H1 (cell line): ENCODE data around the gene LRRC63. TPM values are rescaled to one million over a fixed set of nuclear protein-coding genes. Genes with fewer than 3 reads are reported as not detected.
"Not testable (repeated sequence)": the region's sequence is repeated elsewhere in the genome, so short reads cannot be mapped to it uniquely, and the experiment has no call there.

Experiments used
- CTCF ChIA-PET: fragments of 300-600 bp; sonication (Branson Sonifier 250); formaldehyde crosslinking; loops from one replicate; lab custom pipeline; 2021; ENCODE audit not compliant: partially characterized antibody; lab: Charles Lee
- POLR2A ChIA-PET: fragments of 300-600 bp; sonication (Branson Sonifier 250); formaldehyde crosslinking; loops from one replicate; lab custom pipeline; 2021; ENCODE audit warnings: inconsistent platforms; ENCODE audit not compliant: partially characterized antibody; lab: Charles Lee
- DNase-seq, 2 experiments: peaks; one replicate each; pipeline versions ENCODE4 v3.0.0 to v3.0.0-alpha.2; 2010 to 2022; ENCODE audit warnings: low spot score in 2 of 2, low read depth in 1 of 2, mixed read lengths in 1 of 2
- FAIRE-seq: peaks from 2 replicates; lab custom pipeline; 2011; peaks lifted over from hg19 to GRCh38; lab: Jason Lieb, UNC
- H2AFZ ChIP-seq: 2 replicates; pipeline ENCODE4 v1.8.1; 2012; ENCODE audit warnings: low read length, inconsistent platforms
- H2AK5ac ChIP-seq: 2 replicates; pipeline ENCODE4 v1.6.1; 2013; ENCODE audit warnings: low read depth, low read length
- H2BK120ac ChIP-seq: replicated peaks from 2 replicates; pipeline ENCODE3; 2013; ENCODE audit warnings: low read depth, low read length, inconsistent platforms
- H2BK12ac ChIP-seq: 2 replicates; pipeline ENCODE4 v1.6.1; 2013; ENCODE audit warnings: low read depth, low read length
- H2BK15ac ChIP-seq: 2 replicates; pipeline ENCODE4 v1.6.1; 2013; ENCODE audit warnings: low read length
- H2BK20ac ChIP-seq: 2 replicates; pipeline ENCODE4 v1.6.1; 2013; ENCODE audit warnings: low read length
- H2BK5ac ChIP-seq: 2 replicates; pipeline ENCODE4 v1.6.1; 2013; ENCODE audit warnings: low read depth, low read length
- H3K14ac ChIP-seq: 2 replicates; pipeline ENCODE4 v1.6.1; 2013; ENCODE audit warnings: inconsistent platforms; ENCODE audit not compliant: insufficient read length
- H3K18ac ChIP-seq: 2 replicates; pipeline ENCODE4 v1.6.1; 2013; ENCODE audit warnings: low read length; ENCODE audit errors: extremely low read depth
- H3K23ac ChIP-seq: 2 replicates; pipeline ENCODE4 v1.6.1; 2013; ENCODE audit warnings: inconsistent platforms; ENCODE audit not compliant: insufficient read length
- H3K23me2 ChIP-seq: 2 replicates; pipeline ENCODE4 v1.6.1; 2013; ENCODE audit warnings: low read depth, low read length
- H3K27ac ChIP-seq: 2 replicates; pipeline ENCODE4 v1.6.1; 2011; ENCODE audit warnings: low read depth, low read length, inconsistent platforms
- H3K27me3 ChIP-seq, 4 experiments: replicated peaks in 1 of 4; 1 replicate in 1 of 4; 2 replicates in 3 of 4; pipeline versions ENCODE4 v1.6.1 to v1.8.1; 2011 to 2013; ENCODE audit warnings: low read length in 3 of 4, mild to moderate bottlenecking in 3 of 4, inconsistent platforms in 2 of 4, mixed read lengths in 2 of 4, moderate library complexity in 1 of 4; ENCODE audit not compliant: control insufficient read depth in 3 of 4, insufficient read depth in 3 of 4; ENCODE audit errors: extremely low read depth in 1 of 4
- H3K36me3 ChIP-seq, 4 experiments: 2 replicates each; pipeline versions ENCODE4 v1.6.1 to v1.8.1; 2011 to 2013; ENCODE audit warnings: mild to moderate bottlenecking in 4 of 4, low read length in 3 of 4, moderate library complexity in 2 of 4, control low read depth in 1 of 4, inconsistent platforms in 1 of 4; ENCODE audit not compliant: insufficient read depth in 4 of 4, control insufficient read depth in 2 of 4
- H3K4ac ChIP-seq: replicated peaks from 2 replicates; pipeline ENCODE3; 2013; ENCODE audit warnings: low read length, low read depth, mixed read lengths, inconsistent platforms; ENCODE audit not compliant: insufficient read length
- H3K4me1 ChIP-seq, 4 experiments: replicated peaks in 1 of 4; 1 replicate in 1 of 4; 2 replicates in 3 of 4; pipeline versions ENCODE4 v1.6.1 to v1.8.1; 2011 to 2013; ENCODE audit warnings: low read length in 3 of 4, inconsistent platforms in 2 of 4, mixed read lengths in 1 of 4; ENCODE audit not compliant: insufficient read depth in 4 of 4, control insufficient read depth in 3 of 4
- H3K4me2 ChIP-seq, 2 experiments: 2 replicates each; pipeline versions ENCODE4 v1.6.1 to v1.8.1; 2011 to 2013; ENCODE audit warnings: low read depth in 2 of 2, low read length in 2 of 2, control low read depth in 1 of 2, inconsistent platforms in 1 of 2, mild to moderate bottlenecking in 1 of 2; ENCODE audit not compliant: insufficient read depth in 1 of 2
- H3K4me3 ChIP-seq, 4 experiments: fragments of 200-600, 300-600 bp in 1 of 4; sonication (generic), shearing (Covaris generic), sonication (Bioruptor Twin) in 1 of 4; 2 replicates each; pipeline versions ENCODE4 v1.5.1 to v1.8.1; 2011 to 2016; ENCODE audit warnings: low read length in 4 of 4, low read depth in 3 of 4, control low read depth in 2 of 4, inconsistent platforms in 2 of 4, mild to moderate bottlenecking in 2 of 4, mixed read lengths in 1 of 4, moderate library complexity in 1 of 4; ENCODE audit not compliant: insufficient read depth in 2 of 4; ENCODE audit errors: extremely low read depth in 1 of 4
- H3K56ac ChIP-seq: replicated peaks from 2 replicates; pipeline ENCODE3; 2013; ENCODE audit warnings: low read depth, mild to moderate bottlenecking, mixed read lengths, low read length, inconsistent platforms; ENCODE audit not compliant: insufficient read length
- H3K79me1 ChIP-seq: 2 replicates; pipeline ENCODE4 v1.6.1; 2013; ENCODE audit warnings: low read depth, low read length, control low read depth
- H3K79me2 ChIP-seq, 2 experiments: 2 replicates each; pipeline versions ENCODE4 v1.6.1 to v1.8.1; 2012 to 2013; ENCODE audit warnings: low read length in 2 of 2, mild to moderate bottlenecking in 2 of 2, inconsistent platforms in 1 of 2; ENCODE audit not compliant: insufficient read depth in 2 of 2, control insufficient read depth in 1 of 2
- H3K9ac ChIP-seq, 4 experiments: replicated peaks in 1 of 4; 1 replicate in 1 of 4; 2 replicates in 3 of 4; pipeline versions ENCODE4 v1.6.1 to v1.8.1; 2011 to 2013; ENCODE audit warnings: low read depth in 3 of 4, low read length in 3 of 4, control low read depth in 2 of 4, mild to moderate bottlenecking in 2 of 4, moderate library complexity in 2 of 4, inconsistent platforms in 1 of 4; ENCODE audit errors: extremely low read depth in 1 of 4
- H3K9me3 ChIP-seq, 2 experiments: 2 replicates each; pipeline versions ENCODE4 v1.6.1 to v1.8.1; 2012 to 2013; ENCODE audit warnings: mild to moderate bottlenecking in 2 of 2, moderate library complexity in 2 of 2, control low read depth in 1 of 2, inconsistent platforms in 1 of 2, low read depth in 1 of 2, low read length in 1 of 2, mixed read lengths in 1 of 2; ENCODE audit not compliant: insufficient read depth in 2 of 2
- H4K20me1 ChIP-seq, 2 experiments: replicated peaks in 1 of 2; 2 replicates each; pipeline versions ENCODE3 to v1.8.1; 2011 to 2013; ENCODE audit warnings: inconsistent platforms in 2 of 2, low read length in 2 of 2, mild to moderate bottlenecking in 1 of 2; ENCODE audit not compliant: insufficient read depth in 2 of 2, control insufficient read depth in 1 of 2
- H4K5ac ChIP-seq: 2 replicates; pipeline ENCODE4 v1.6.1; 2013; ENCODE audit warnings: low read length, low read depth, mixed read lengths, inconsistent platforms; ENCODE audit not compliant: insufficient read length
- H4K8ac ChIP-seq: 2 replicates; pipeline ENCODE4 v1.8.0; 2013; ENCODE audit warnings: mild to moderate bottlenecking, moderate library complexity, low read length, inconsistent platforms; ENCODE audit not compliant: insufficient read depth; ENCODE audit errors: extremely low read depth
- H4K91ac ChIP-seq: replicated peaks from 2 replicates; pipeline ENCODE3; 2013; ENCODE audit warnings: low read length, mixed read lengths, inconsistent platforms; ENCODE audit not compliant: insufficient read length
- WGBS, 2 experiments: shearing (Covaris generic) in 1 of 2; methylation state at CpG; one replicate each; pipeline versions ENCODE4 v1.1.6 to v1.1.7; 2013 to 2015; ENCODE audit warnings: low lambda C conversion rate in 2 of 2, mixed read lengths in 2 of 2, inconsistent platforms in 1 of 2, low coverage in 1 of 2, missing lambda C conversion rate in 1 of 2; ENCODE audit not compliant: insufficient replicate concordance in 2 of 2, insufficient coverage in 1 of 2, insufficient read length in 1 of 2; ENCODE audit errors: extremely low coverage in 1 of 2, missing lambda C conversion rate in 1 of 2; 5-methylcytosine and 5-hydroxymethylcytosine counted together
- polyA plus RNA-seq, 7 experiments: library from polyadenylated mRNA; depleted of rRNA in 3 of 7; stranded (reverse) in 5 of 7; unstranded in 2 of 7; fragments of >200 nt in 5 of 7; fragments of 200-250 nt in 2 of 7; gene quantifications; 1 replicate in 5 of 7; 2 replicates in 1 of 7; 4 replicates in 1 of 7; pipeline versions ENCODE4 v1.2.1 to v1.2.3, GENCODE V29; 2011 to 2013; ENCODE audit warnings: missing spikeins in 2 of 7, mixed read lengths in 2 of 7
- total RNA-seq: library from RNA; stranded (reverse); fragmentation: NEBNext Ultra II Directional; extraction: Animal tissue kit (Norgen Biotek cat#: 25700); gene quantifications from 2 replicates; pipeline ENCODE4 v1.2.1, GENCODE V29; 2021

LRRC63 gene
- total and polyA plus RNA-seq, 2 of the 8 experiments (the other 6 are each of a cell fraction or from before 2014, with no cell fraction given): not detected

DNA sequence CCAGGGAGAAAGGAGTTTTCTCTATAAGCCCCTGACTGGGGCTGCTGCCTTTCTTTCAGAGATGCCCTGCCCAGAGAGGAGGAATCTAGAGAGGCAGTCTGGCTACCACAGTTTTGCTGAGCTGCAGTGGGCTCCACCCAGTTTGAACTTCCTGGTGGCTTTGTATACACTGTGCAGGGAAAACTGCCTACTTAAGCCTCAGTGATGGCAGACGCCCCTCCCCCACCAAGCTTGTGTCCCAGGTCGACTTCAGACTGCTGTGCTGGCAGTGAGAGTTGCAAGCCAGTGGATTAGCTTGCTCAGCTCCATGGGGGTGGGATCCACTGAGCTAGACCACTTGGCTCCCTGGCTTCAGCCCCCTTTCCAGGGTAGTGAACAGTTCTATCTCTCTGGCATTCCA lies 8.5 kb downstream of the LRRC63 start:
- H2BK120ac ChIP-seq, H3K23ac ChIP-seq, DNase-seq, H3K27me3 ChIP-seq, H2BK15ac ChIP-seq, H3K56ac ChIP-seq, H3K4me1 ChIP-seq, H3K18ac ChIP-seq, H2BK20ac ChIP-seq, FAIRE-seq, H2AFZ ChIP-seq, H3K9ac ChIP-seq, H2BK5ac ChIP-seq, H3K9me3 ChIP-seq, H4K8ac ChIP-seq, H4K20me1 ChIP-seq, H3K36me3 ChIP-seq, H2BK12ac ChIP-seq, H3K23me2 ChIP-seq, H3K27ac ChIP-seq, H3K4me3 ChIP-seq, H4K91ac ChIP-seq, H3K4me2 ChIP-seq, H3K79me1 ChIP-seq, H2AK5ac ChIP-seq, H3K4ac ChIP-seq, H3K14ac ChIP-seq, H3K79me2 ChIP-seq, H4K5ac ChIP-seq: not testable (repeated sequence)
- ChIA-PET CTCF (interaction anchor here (0.7 to 2.4 kb wide), 4 partner anchors 13 to 100 kb away, joined by 3 to 7 read pairs (median 4); no protein-coding TSS in a partner anchor), POLR2A (interaction anchor here (0.9 kb wide), 1 partner anchor 10 kb away, joined by 3 read pairs; no protein-coding TSS in a partner anchor)
- WGBS, 2 experiments: 32% methylated on average over 2 of the region's 2 CpGs; no CpG with 5 or more reads in 1 of the 2 experiments
